Endothelial cell of umbilical vein (primary cell): ENCODE measurements around the gene RPL37A.

Experiments
- EZH2 ChIP-seq: IDR thresholded peaks from 2 replicates; pipeline ENCODE4 v1.6.1; 2012; ENCODE audit warnings: borderline replicate concordance, low read depth, mild to moderate bottlenecking, moderate library complexity, low read length, inconsistent platforms; ENCODE audit not compliant: severe bottlenecking
- FOS ChIP-seq: IDR thresholded peaks from 2 replicates; pipeline ENCODE4 v1.6.1; 2011; ENCODE audit warnings: mild to moderate bottlenecking, low read length, moderate library complexity, borderline replicate concordance; ENCODE audit not compliant: insufficient read depth
- GATA2 ChIP-seq: IDR thresholded peaks from 2 replicates; pipeline ENCODE4 v1.7.0; 2011; ENCODE audit warnings: low read depth, mild to moderate bottlenecking, moderate library complexity, mixed read lengths, low read length; ENCODE audit not compliant: insufficient read length, insufficient read depth
- JUN ChIP-seq: IDR thresholded peaks from 2 replicates; pipeline ENCODE4 v1.6.1; 2011; ENCODE audit warnings: borderline replicate concordance, low read depth; ENCODE audit not compliant: insufficient read length, insufficient read depth
- MYC ChIP-seq: IDR thresholded peaks from one replicate; pipeline ENCODE4 v1.6.1; 2011; ENCODE audit warnings: mild to moderate bottlenecking, low read depth, low read length
- POLR2A ChIP-seq: IDR thresholded peaks from 2 replicates; pipeline ENCODE4 v1.6.1; 2012; ENCODE audit warnings: low read depth, mild to moderate bottlenecking, control low read depth, low read length
- POLR2AphosphoS5 ChIP-seq: IDR thresholded peaks from 2 replicates; pipeline ENCODE4 v1.6.1; 2012; ENCODE audit warnings: low read depth, mild to moderate bottlenecking, control low read depth, low read length, moderate library complexity; ENCODE audit not compliant: insufficient read depth
- TF ChIP-seq, protein P1 (sequence below), 2 donors: IDR thresholded peaks; 1 replicate in 1 of 2; 2 replicates in 1 of 2; pipeline ENCODE4 v1.5.1; 2011; ENCODE audit warnings: low read length in 2 of 2, mild to moderate bottlenecking in 2 of 2, moderate library complexity in 2 of 2, control low read depth in 1 of 2, inconsistent platforms in 1 of 2, low read depth in 1 of 2; ENCODE audit not compliant: insufficient read depth in 1 of 2; ENCODE audit errors: extremely low read depth in 1 of 2
- TF ChIP-seq, protein P2 (sequence below): IDR thresholded peaks from 2 replicates; pipeline ENCODE4 v1.6.1; 2011; ENCODE audit not compliant: insufficient read depth, insufficient read length

DNA sequence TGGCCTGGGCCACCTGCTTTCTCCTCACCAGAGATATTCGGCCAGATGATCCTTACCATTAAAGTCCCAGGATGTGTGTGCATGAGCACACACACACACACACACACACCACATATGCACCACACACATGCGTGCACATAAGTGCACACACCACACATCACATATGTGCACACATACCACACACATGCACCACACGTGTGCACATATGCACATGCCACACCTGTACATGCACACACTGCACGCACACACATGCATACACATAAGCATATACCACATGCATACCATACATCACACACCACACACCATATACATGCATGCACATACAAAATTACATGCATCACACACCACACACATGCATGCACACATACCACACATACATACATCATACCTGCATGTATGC lies 38.7 kb downstream of the RPL37A start:
- TF ChIP-seq POLR2A = no peak
- TF ChIP-seq, protein P1, sequence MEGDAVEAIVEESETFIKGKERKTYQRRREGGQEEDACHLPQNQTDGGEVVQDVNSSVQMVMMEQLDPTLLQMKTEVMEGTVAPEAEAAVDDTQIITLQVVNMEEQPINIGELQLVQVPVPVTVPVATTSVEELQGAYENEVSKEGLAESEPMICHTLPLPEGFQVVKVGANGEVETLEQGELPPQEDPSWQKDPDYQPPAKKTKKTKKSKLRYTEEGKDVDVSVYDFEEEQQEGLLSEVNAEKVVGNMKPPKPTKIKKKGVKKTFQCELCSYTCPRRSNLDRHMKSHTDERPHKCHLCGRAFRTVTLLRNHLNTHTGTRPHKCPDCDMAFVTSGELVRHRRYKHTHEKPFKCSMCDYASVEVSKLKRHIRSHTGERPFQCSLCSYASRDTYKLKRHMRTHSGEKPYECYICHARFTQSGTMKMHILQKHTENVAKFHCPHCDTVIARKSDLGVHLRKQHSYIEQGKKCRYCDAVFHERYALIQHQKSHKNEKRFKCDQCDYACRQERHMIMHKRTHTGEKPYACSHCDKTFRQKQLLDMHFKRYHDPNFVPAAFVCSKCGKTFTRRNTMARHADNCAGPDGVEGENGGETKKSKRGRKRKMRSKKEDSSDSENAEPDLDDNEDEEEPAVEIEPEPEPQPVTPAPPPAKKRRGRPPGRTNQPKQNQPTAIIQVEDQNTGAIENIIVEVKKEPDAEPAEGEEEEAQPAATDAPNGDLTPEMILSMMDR (IDR thresholded peaks at IDR 0.05; ENCODE audit: extremely low read depth in 1 of 2, insufficient read depth in 1 of 2, low read depth in 1 of 2, low read length in 2 of 2) = no peak
- TF ChIP-seq EZH2 = no peak
- TF ChIP-seq POLR2AphosphoS5 = no peak
- TF ChIP-seq MYC = no peak
- TF ChIP-seq JUN = no peak
- TF ChIP-seq, protein P2, sequence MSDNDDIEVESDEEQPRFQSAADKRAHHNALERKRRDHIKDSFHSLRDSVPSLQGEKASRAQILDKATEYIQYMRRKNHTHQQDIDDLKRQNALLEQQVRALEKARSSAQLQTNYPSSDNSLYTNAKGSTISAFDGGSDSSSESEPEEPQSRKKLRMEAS = no peak
- no peak for TF ChIP-seq GATA2
- no peak for TF ChIP-seq FOS
